HepG2 (cell line): ENCODE data around the gene MAPK4. TPM values are rescaled to one million over a fixed set of nuclear protein-coding genes. Genes with fewer than 3 reads are reported as not detected.
A peak's percentile ranks its signal among the peaks of the same experiment; 100 is the strongest.

Experiments
- ATAC-seq: fragments of 200-7000 bp; cut with Tn5 transposase; 3 replicates; pipeline ENCODE4 v1.9.1; 2020; ENCODE audit warnings: mild to moderate bottlenecking, moderate library complexity
- BruUV-seq: library from RNA; stranded (reverse); fragments of 400-500 nt; replicated peaks from 2 replicates; lab custom pipeline; 2021; lab: Mats Ljungman, UMichigan
- CTCF ChIA-PET: fragments of 300-600 bp; formaldehyde crosslinking; extraction: SDS; loops from one replicate; lab custom pipeline; 2021; ENCODE audit warnings: low total read pairs, inconsistent platforms, low intra/inter-chr PET ratio; lab: Yijun Ruan, JAX
- POLR2A ChIA-PET: fragments of 350-600 bp; sonication (Branson Sonifier 250); formaldehyde crosslinking; loops from one replicate; lab custom pipeline; 2020; ENCODE audit warnings: antibody characterized with exemption, inconsistent platforms; lab: Yijun Ruan, JAX
- DNase-seq: peaks from one replicate; pipeline ENCODE4 v3.0.0-alpha.2; 2015; ENCODE audit warnings: low spot score
- FAIRE-seq: peaks from 3 replicates; lab custom pipeline; 2011; peaks lifted over from hg19 to GRCh38; lab: Jason Lieb, UNC
- H2AFZ ChIP-seq: one replicate; pipeline ENCODE4 v1.6.1; 2011; ENCODE audit warnings: low read length, inconsistent platforms
- H3K27ac ChIP-seq: fragments of 300-600 bp; 3 replicates; pipeline ENCODE4 v1.8.0; 2011; ENCODE audit warnings: mixed run types, mild to moderate bottlenecking, mixed read lengths, low read length, inconsistent platforms; ENCODE audit not compliant: insufficient read depth; ENCODE audit errors: extremely low read length
- H3K27me3 ChIP-seq, 2 experiments: fragments of 200-600 bp in 1 of 2; 2 replicates in 1 of 2; 3 replicates in 1 of 2; pipeline versions ENCODE4 v1.6.0 to v1.8.0; 2011; ENCODE audit warnings: low read length in 2 of 2, mild to moderate bottlenecking in 2 of 2, moderate library complexity in 2 of 2, inconsistent platforms in 1 of 2; ENCODE audit not compliant: insufficient read depth in 2 of 2, control insufficient read depth in 1 of 2
- H3K36me3 ChIP-seq, 2 experiments: fragments of 200-600 bp in 1 of 2; replicated peaks in 1 of 2; 2 replicates in 1 of 2; 3 replicates in 1 of 2; pipeline versions ENCODE4 v1.5.1 to v1.8.0; 2011; ENCODE audit warnings: low read length in 2 of 2, inconsistent platforms in 1 of 2; ENCODE audit not compliant: insufficient read depth in 2 of 2, control insufficient read depth in 1 of 2
- H3K4me1 ChIP-seq: 2 replicates; pipeline ENCODE4 v1.5.1; 2012; ENCODE audit warnings: low read length, inconsistent platforms; ENCODE audit not compliant: insufficient read depth
- H3K4me2 ChIP-seq: 2 replicates; pipeline ENCODE4 v1.6.0; 2011; ENCODE audit warnings: low read depth, low read length, inconsistent platforms
- H3K4me3 ChIP-seq, 3 experiments: fragments of 200-600 bp in 1 of 3; sonication (generic), shearing (Covaris generic) in 1 of 3; replicated peaks in 1 of 3; 2 replicates each; pipeline ENCODE4 v1.5.1; 2011 to 2016; ENCODE audit warnings: low read length in 3 of 3, inconsistent platforms in 2 of 3, low read depth in 2 of 3, mild to moderate bottlenecking in 2 of 3, control low read depth in 1 of 3, mixed read lengths in 1 of 3; ENCODE audit not compliant: insufficient read depth in 1 of 3
- H3K79me2 ChIP-seq: one replicate; pipeline ENCODE4 v1.6.1; 2011; ENCODE audit warnings: low read length, inconsistent platforms; ENCODE audit not compliant: insufficient read depth
- H3K9ac ChIP-seq: 2 replicates; pipeline ENCODE4 v1.6.0; 2011; ENCODE audit warnings: mild to moderate bottlenecking, low read depth, low read length, inconsistent platforms; ENCODE audit not compliant: insufficient read depth
- H3K9me3 ChIP-seq: 2 replicates; pipeline ENCODE4 v1.5.1; 2012; ENCODE audit warnings: mild to moderate bottlenecking, low read length
- H4K20me1 ChIP-seq: 2 replicates; pipeline ENCODE4 v1.6.0; 2011; ENCODE audit warnings: inconsistent platforms, mild to moderate bottlenecking, low read length, moderate library complexity; ENCODE audit not compliant: insufficient read depth
- JUND ChIP-seq: sonication (generic); formaldehyde crosslinking; IDR thresholded peaks from 2 replicates; pipeline ENCODE4 v1.8.0; 2022; ENCODE audit warnings: mild to moderate bottlenecking, missing genetic modification reagents
- KDM1A ChIP-seq: IDR thresholded peaks from 2 replicates; pipeline ENCODE4 v1.6.1; 2016; ENCODE audit warnings: missing compliant biosample characterization
- KDM5B ChIP-seq: sonication (generic); formaldehyde crosslinking; IDR thresholded peaks from 2 replicates; pipeline ENCODE4 v1.4.0; 2020; ENCODE audit warnings: missing genetic modification reagents, mild to moderate bottlenecking, borderline replicate concordance
- KMT2A ChIP-seq: sonication (generic); formaldehyde crosslinking; IDR thresholded peaks from 2 replicates; pipeline ENCODE4 v1.4.0; 2020; ENCODE audit warnings: missing genetic modification reagents
- THYN1 ChIP-seq: sonication (generic); formaldehyde crosslinking; IDR thresholded peaks from 2 replicates; pipeline ENCODE4 v1.8.1; 2023; ENCODE audit warnings: low read depth, mild to moderate bottlenecking, moderate library complexity, missing genetic modification reagents, borderline replicate concordance
- TRIM24 ChIP-seq: sonication (generic); formaldehyde crosslinking; IDR thresholded peaks from 2 replicates; pipeline ENCODE4 v1.8.0; 2022; ENCODE audit warnings: mild to moderate bottlenecking, missing genetic modification reagents
- ZKSCAN5 ChIP-seq: sonication (generic); formaldehyde crosslinking; IDR thresholded peaks from 2 replicates; pipeline ENCODE4 v1.5.1; 2020; ENCODE audit warnings: mild to moderate bottlenecking, missing genetic modification reagents
- ZNF24 ChIP-seq: fragments of 450-650 bp; IDR thresholded peaks from 2 replicates; pipeline ENCODE4 v1.6.1; 2017; ENCODE audit warnings: antibody characterized with exemption, mild to moderate bottlenecking
- ZNF292 ChIP-seq: sonication (generic); formaldehyde crosslinking; IDR thresholded peaks from 2 replicates; pipeline ENCODE4 v1.8.1; 2022; ENCODE audit warnings: mild to moderate bottlenecking, low read depth, missing genetic modification reagents, borderline replicate concordance
- ZNF354B ChIP-seq: sonication (generic); formaldehyde crosslinking; IDR thresholded peaks from 2 replicates; pipeline ENCODE4 v1.8.0; 2022; ENCODE audit warnings: mild to moderate bottlenecking, missing genetic modification reagents
- ZNF777 ChIP-seq: sonication (generic); formaldehyde crosslinking; IDR thresholded peaks from 2 replicates; pipeline ENCODE4 v1.4.0; 2020; ENCODE audit warnings: missing genetic modification reagents
- ZSCAN25 ChIP-seq: sonication (generic); formaldehyde crosslinking; IDR thresholded peaks from 2 replicates; pipeline ENCODE4 v1.8.0; 2022; ENCODE audit warnings: mild to moderate bottlenecking, missing genetic modification reagents
- WGBS: methylation state at CpG from one replicate; pipeline ENCODE4 v1.1.6; 2017; ENCODE audit warnings: low lambda C conversion rate; 5-methylcytosine and 5-hydroxymethylcytosine counted together
- in situ Hi-C: cut with HindIII; loops from 2 replicates; pipeline ENCODE4 v1.10.0; 2017; ENCODE audit warnings: low pct_unique_long_range_greater_than_20kb; ENCODE audit not compliant: extremely low pct_ligation_motif_present
- intact Hi-C: fragments of 100-400 bp; cut with micrococcal nuclease; formaldehyde crosslinking; loops from one replicate; pipeline ENCODE4 v1.10.0; 2022; ENCODE audit not compliant: unreplicated experiment
- polyA plus RNA-seq, 8 experiments: library from polyadenylated mRNA; depleted of rRNA in 3 of 8; stranded (reverse) in 7 of 8; unstranded in 1 of 8; fragments of >200 nt; fragmentation: Illumina TruSeq in 4 of 8; extraction: Trizol in 4 of 8; gene quantifications; 2 replicates each; pipeline versions ENCODE4 v1.2.1 to v1.2.3, GENCODE V29; 2011 to 2016; ENCODE audit warnings: low read depth in 4 of 8, missing spikeins in 1 of 8, mixed read lengths in 1 of 8; ENCODE audit not compliant: insufficient read depth in 1 of 8
- total RNA-seq, 5 experiments: library from RNA; depleted of rRNA; stranded (reverse); fragments of >200 nt; fragmentation: Illumina TruSeq; extraction: Trizol; gene quantifications; 2 replicates each; pipeline ENCODE4 v1.2.3, GENCODE V29; 2016; ENCODE audit warnings: low read depth in 1 of 5
- TF ChIP-seq, protein P1 (sequence below): sonication (generic); formaldehyde crosslinking; IDR thresholded peaks from 2 replicates; pipeline ENCODE4 v1.5.0; 2020; ENCODE audit warnings: missing genetic modification reagents
- TF ChIP-seq, protein P2 (sequence below), 2 experiments: sonication (generic) in 1 of 2; formaldehyde crosslinking in 1 of 2; IDR thresholded peaks; 2 replicates each; pipeline versions ENCODE4 v1.4.0 to v1.6.1; 2016 to 2020; ENCODE audit warnings: borderline replicate concordance in 1 of 2, low read depth in 1 of 2, mild to moderate bottlenecking in 1 of 2, missing genetic modification reagents in 1 of 2
- TF ChIP-seq, protein P3 (sequence below): sonication (generic); formaldehyde crosslinking; IDR thresholded peaks from 2 replicates; pipeline ENCODE4 v1.9.0; 2022; ENCODE audit warnings: low read depth, missing genetic modification reagents
- TF ChIP-seq, protein P4 (sequence below): IDR thresholded peaks from 2 replicates; pipeline ENCODE4 v1.6.1; 2018; ENCODE audit warnings: missing genetic modification reagents, mild to moderate bottlenecking, missing compliant biosample characterization

The MAPK4 gene
- total and polyA plus RNA-seq, 2 of the 13 experiments (the other 11 are each of a cell fraction or from before 2014, with no cell fraction given), result not detected

DNA sequence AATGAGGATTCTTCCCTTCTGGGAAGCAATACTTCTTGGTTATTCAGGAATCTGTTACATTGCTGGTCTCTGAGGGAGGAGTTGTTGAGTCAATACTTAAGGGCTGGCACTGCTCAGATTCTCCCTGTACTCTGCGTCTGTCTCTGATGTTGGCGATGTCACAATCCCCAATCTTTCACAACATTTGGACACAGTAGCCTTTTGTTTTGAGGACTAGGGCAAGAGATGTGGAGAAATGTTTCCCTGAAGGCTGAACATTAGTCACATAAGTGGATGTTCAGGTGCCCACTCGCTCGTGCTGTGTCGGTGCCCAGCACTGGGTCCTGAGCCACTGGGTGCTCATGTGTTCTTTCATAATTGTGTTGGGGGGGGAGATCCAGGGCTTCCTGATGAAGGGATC is 55.0 kb downstream of the MAPK4 start:
- peak overlapping the region; percentile 56 for H3K4me2 ChIP-seq
- no peaks in the 10 kb centered on the region for H3K36me3 ChIP-seq
- H3K27me3 ChIP-seq, result no peaks in the 10 kb centered on the region
- WGBS, result 0% methylated on average over 4 of the region's 5 CpGs
- no TSS peak for BruUV-seq
- in situ Hi-C loops, result no loop called here
- H3K27ac ChIP-seq, result peak overlapping the region; percentile 58
- POLR2A ChIA-PET, result no interaction called here
- H3K9me3 ChIP-seq, result peaks cover 9% of the 10 kb centered on the region
- H2AFZ ChIP-seq, result no peak overlapping the region
- no peak overlapping the region for H3K9ac ChIP-seq
- peak; percentile 98 for DNase-seq
- peak; percentile 99 for FAIRE-seq
- CTCF ChIA-PET, result no interaction called here
- H3K79me2 ChIP-seq, result no peaks in the 10 kb centered on the region
- intact Hi-C loops, result loop anchor here (5.0 kb wide), 1 partner anchor 533 kb away; no protein-coding TSS in a partner anchor
- no peaks in the 10 kb centered on the region for H4K20me1 ChIP-seq
- peaks cover 46% of the 10 kb centered on the region for H3K4me1 ChIP-seq
- peak; percentile 99 for ATAC-seq
- H3K4me3 ChIP-seq, result no peak overlapping the region
- TF ChIP-seq TRIM24 (CRISPR knock-in tag) (peak; percentile 91; the same call in 1 of the 2 replicates), KDM5B (CRISPR knock-in tag) (no peak), THYN1 (CRISPR knock-in tag) (no peak), ZNF354B (no peak), KDM1A (no peak; the same call in 1 of the 2 replicates), ZKSCAN5 (no peak), ZSCAN25 (CRISPR knock-in tag) (no peak), ZNF24 (no peak), KMT2A (CRISPR knock-in tag) (no peak), ZNF777 (CRISPR knock-in tag) (no peak), ZNF292 (CRISPR knock-in tag) (peak; percentile 26; the same call in 1 of the 2 replicates), JUND (CRISPR knock-in tag) (no peak)
- TF ChIP-seq, protein P1, sequence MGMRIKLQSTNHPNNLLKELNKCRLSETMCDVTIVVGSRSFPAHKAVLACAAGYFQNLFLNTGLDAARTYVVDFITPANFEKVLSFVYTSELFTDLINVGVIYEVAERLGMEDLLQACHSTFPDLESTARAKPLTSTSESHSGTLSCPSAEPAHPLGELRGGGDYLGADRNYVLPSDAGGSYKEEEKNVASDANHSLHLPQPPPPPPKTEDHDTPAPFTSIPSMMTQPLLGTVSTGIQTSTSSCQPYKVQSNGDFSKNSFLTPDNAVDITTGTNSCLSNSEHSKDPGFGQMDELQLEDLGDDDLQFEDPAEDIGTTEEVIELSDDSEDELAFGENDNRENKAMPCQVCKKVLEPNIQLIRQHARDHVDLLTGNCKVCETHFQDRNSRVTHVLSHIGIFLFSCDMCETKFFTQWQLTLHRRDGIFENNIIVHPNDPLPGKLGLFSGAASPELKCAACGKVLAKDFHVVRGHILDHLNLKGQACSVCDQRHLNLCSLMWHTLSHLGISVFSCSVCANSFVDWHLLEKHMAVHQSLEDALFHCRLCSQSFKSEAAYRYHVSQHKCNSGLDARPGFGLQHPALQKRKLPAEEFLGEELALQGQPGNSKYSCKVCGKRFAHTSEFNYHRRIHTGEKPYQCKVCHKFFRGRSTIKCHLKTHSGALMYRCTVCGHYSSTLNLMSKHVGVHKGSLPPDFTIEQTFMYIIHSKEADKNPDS (CRISPR knock-in tag), result no peak
- TF ChIP-seq, protein P2, sequence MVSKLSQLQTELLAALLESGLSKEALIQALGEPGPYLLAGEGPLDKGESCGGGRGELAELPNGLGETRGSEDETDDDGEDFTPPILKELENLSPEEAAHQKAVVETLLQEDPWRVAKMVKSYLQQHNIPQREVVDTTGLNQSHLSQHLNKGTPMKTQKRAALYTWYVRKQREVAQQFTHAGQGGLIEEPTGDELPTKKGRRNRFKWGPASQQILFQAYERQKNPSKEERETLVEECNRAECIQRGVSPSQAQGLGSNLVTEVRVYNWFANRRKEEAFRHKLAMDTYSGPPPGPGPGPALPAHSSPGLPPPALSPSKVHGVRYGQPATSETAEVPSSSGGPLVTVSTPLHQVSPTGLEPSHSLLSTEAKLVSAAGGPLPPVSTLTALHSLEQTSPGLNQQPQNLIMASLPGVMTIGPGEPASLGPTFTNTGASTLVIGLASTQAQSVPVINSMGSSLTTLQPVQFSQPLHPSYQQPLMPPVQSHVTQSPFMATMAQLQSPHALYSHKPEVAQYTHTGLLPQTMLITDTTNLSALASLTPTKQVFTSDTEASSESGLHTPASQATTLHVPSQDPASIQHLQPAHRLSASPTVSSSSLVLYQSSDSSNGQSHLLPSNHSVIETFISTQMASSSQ (IDR thresholded peaks at IDR 0.05; ENCODE audit: low read depth), result no peak
- TF ChIP-seq, protein P2 (CRISPR knock-in tag; IDR thresholded peaks at IDR 0.05; ENCODE audit: borderline replicate concordance), result peak; percentile 62; the same call in 1 of the 2 replicates
- TF ChIP-seq, protein P3, sequence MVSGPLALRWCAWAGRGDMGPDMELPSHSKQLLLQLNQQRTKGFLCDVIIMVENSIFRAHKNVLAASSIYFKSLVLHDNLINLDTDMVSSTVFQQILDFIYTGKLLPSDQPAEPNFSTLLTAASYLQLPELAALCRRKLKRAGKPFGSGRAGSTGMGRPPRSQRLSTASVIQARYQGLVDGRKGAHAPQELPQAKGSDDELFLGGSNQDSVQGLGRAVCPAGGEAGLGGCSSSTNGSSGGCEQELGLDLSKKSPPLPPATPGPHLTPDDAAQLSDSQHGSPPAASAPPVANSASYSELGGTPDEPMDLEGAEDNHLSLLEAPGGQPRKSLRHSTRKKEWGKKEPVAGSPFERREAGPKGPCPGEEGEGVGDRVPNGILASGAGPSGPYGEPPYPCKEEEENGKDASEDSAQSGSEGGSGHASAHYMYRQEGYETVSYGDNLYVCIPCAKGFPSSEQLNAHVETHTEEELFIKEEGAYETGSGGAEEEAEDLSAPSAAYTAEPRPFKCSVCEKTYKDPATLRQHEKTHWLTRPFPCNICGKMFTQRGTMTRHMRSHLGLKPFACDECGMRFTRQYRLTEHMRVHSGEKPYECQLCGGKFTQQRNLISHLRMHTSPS, result peak; percentile 96
- TF ChIP-seq, protein P4, sequence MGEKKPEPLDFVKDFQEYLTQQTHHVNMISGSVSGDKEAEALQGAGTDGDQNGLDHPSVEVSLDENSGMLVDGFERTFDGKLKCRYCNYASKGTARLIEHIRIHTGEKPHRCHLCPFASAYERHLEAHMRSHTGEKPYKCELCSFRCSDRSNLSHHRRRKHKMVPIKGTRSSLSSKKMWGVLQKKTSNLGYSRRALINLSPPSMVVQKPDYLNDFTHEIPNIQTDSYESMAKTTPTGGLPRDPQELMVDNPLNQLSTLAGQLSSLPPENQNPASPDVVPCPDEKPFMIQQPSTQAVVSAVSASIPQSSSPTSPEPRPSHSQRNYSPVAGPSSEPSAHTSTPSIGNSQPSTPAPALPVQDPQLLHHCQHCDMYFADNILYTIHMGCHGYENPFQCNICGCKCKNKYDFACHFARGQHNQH (CRISPR knock-in tag), result 0 out of 2 replicates have a peak, but pooled peaks have one; percentile 24
